Uterus (tissue), 2 donors: ENCODE results near the gene SRCIN1.

Experiments
- POLR2A ChIP-seq, 2 donors: fragments of 450-650 bp; IDR thresholded peaks; one replicate each; pipeline ENCODE4 v1.6.1; 2016; ENCODE audit warnings: antibody characterized with exemption in 2 of 2, mild to moderate bottlenecking in 1 of 2, moderate library complexity in 1 of 2
- TF ChIP-seq, protein P1 (sequence below), 4 experiments: fragments of 200-600 bp in 2 of 4; fragments of 450-650 bp in 2 of 4; sonication (generic) in 2 of 4; IDR thresholded peaks; one replicate each; pipeline ENCODE4 v1.5.1; 2016 to 2019; ENCODE audit warnings: antibody characterized with exemption in 4 of 4, mild to moderate bottlenecking in 2 of 4, moderate library complexity in 1 of 4

DNA sequence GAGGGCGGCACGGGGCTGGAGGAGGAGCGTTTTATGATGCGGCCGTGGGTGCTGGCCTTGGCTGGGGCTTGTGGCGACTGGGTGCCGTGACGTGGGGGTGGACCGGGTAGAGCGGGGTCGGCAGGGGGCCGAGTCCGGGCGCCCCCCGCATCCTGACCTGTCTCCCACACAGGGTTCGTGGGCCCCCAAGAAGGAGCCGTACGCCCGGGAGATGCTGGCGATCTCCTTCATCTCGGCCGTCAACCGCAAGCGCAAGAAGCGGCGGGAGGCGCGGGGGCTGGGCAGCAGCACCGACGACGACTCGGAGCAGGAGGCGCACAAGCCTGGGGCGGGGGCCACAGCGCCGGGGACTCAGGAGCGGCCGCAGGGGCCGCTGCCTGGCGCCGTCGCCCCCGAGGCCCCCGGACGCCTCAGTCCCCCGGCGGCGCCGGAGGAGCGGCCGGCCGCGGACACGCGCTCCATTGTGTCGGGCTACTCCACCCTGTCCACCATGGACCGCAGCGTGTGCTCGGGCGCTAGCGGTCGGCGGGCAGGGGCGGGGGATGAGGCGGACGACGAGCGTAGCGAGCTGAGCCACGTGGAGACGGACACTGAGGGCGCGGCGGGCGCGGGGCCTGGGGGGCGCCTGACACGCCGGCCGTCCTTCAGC is 95.9 kb downstream of the SRCIN1 start:
- TF ChIP-seq, protein P1, sequence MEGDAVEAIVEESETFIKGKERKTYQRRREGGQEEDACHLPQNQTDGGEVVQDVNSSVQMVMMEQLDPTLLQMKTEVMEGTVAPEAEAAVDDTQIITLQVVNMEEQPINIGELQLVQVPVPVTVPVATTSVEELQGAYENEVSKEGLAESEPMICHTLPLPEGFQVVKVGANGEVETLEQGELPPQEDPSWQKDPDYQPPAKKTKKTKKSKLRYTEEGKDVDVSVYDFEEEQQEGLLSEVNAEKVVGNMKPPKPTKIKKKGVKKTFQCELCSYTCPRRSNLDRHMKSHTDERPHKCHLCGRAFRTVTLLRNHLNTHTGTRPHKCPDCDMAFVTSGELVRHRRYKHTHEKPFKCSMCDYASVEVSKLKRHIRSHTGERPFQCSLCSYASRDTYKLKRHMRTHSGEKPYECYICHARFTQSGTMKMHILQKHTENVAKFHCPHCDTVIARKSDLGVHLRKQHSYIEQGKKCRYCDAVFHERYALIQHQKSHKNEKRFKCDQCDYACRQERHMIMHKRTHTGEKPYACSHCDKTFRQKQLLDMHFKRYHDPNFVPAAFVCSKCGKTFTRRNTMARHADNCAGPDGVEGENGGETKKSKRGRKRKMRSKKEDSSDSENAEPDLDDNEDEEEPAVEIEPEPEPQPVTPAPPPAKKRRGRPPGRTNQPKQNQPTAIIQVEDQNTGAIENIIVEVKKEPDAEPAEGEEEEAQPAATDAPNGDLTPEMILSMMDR (IDR thresholded peaks at IDR 0.05), result no peak
- no peak for TF ChIP-seq POLR2A (IDR thresholded peaks at IDR 0.05)
